CD4-positive, alpha-beta memory T cell (primary cell): ENCODE data around the gene CKLF. TPM values are rescaled to one million over a fixed set of nuclear protein-coding genes. Genes with fewer than 3 reads are reported as not detected.
A peak's percentile ranks its signal among the peaks of the same experiment; 100 is the strongest.

Experiments
- CTCF ChIA-PET: fragments of 350-600 bp; sonication (Branson Sonifier 250); formaldehyde crosslinking; loops from one replicate; lab custom pipeline; 2021; ENCODE audit warnings: inconsistent platforms; ENCODE audit not compliant: partially characterized antibody; lab: Charles Lee
- POLR2A ChIA-PET: fragments of 350-600 bp; sonication (Branson Sonifier 250); formaldehyde crosslinking; loops from one replicate; lab custom pipeline; 2021; ENCODE audit not compliant: partially characterized antibody; lab: Charles Lee
- DNase-seq, 5 donors: peaks; one replicate each; pipeline versions ENCODE4 v3.0.0 to v3.0.0-alpha.2; 2020 to 2022; ENCODE audit warnings: mixed read lengths in 1 of 5
- H3K27ac ChIP-seq: one replicate; pipeline ENCODE4 v1.7.0; 2013; ENCODE audit warnings: low read depth, low read length
- H3K27me3 ChIP-seq: 2 replicates; pipeline ENCODE4 v1.7.0; 2013; ENCODE audit warnings: mild to moderate bottlenecking, low read length, moderate library complexity; ENCODE audit not compliant: insufficient read depth
- H3K36me3 ChIP-seq: 2 replicates; pipeline ENCODE4 v1.7.0; 2013; ENCODE audit warnings: mild to moderate bottlenecking, low read length, moderate library complexity; ENCODE audit not compliant: insufficient read depth
- H3K4me1 ChIP-seq: 2 replicates; pipeline ENCODE4 v1.7.0; 2013; ENCODE audit warnings: mild to moderate bottlenecking, low read length, moderate library complexity; ENCODE audit not compliant: insufficient read depth
- H3K4me3 ChIP-seq, 2 donors: one replicate each; pipeline ENCODE4 v1.7.0; 2013; ENCODE audit warnings: low read length in 2 of 2, mild to moderate bottlenecking in 1 of 2
- H3K9me3 ChIP-seq, 2 donors: one replicate each; pipeline ENCODE4 v1.7.0; 2013; ENCODE audit warnings: low read length in 2 of 2, control low read depth in 1 of 2; ENCODE audit not compliant: control insufficient read depth in 1 of 2
- H3K27ac Mint-ChIP-seq, 7 donors: one replicate each; pipeline ENCODE4 v1.8.0; 2020 to 2021; ENCODE audit warnings: mixed read lengths in 7 of 7, mild to moderate bottlenecking in 6 of 7, inconsistent platforms in 3 of 7, moderate library complexity in 3 of 7
- H3K27me3 Mint-ChIP-seq, 2 donors: one replicate each; pipeline ENCODE4 v1.8.0; 2020 to 2021; ENCODE audit warnings: mixed read lengths in 2 of 2
- H3K36me3 Mint-ChIP-seq, 2 donors: one replicate each; pipeline ENCODE4 v1.8.0; 2020 to 2021; ENCODE audit warnings: mixed read lengths in 2 of 2, inconsistent platforms in 1 of 2, mild to moderate bottlenecking in 1 of 2
- H3K4me1 Mint-ChIP-seq, 4 donors: one replicate each; pipeline ENCODE4 v1.8.0; 2020 to 2021; ENCODE audit warnings: mixed read lengths in 4 of 4, mild to moderate bottlenecking in 1 of 4
- H3K4me3 Mint-ChIP-seq, 8 donors: one replicate each; pipeline ENCODE4 v1.8.0; 2020 to 2021; ENCODE audit warnings: mixed read lengths in 8 of 8, mild to moderate bottlenecking in 7 of 8, moderate library complexity in 6 of 8, inconsistent platforms in 3 of 8
- H3K9me3 Mint-ChIP-seq, 8 donors: one replicate each; pipeline ENCODE4 v1.8.0; 2020 to 2021; ENCODE audit warnings: mixed read lengths in 8 of 8, mild to moderate bottlenecking in 5 of 8, inconsistent platforms in 3 of 8, moderate library complexity in 1 of 8
- intact Hi-C: fragments of 100-400 bp; cut with micrococcal nuclease; formaldehyde crosslinking; loops from one replicate; pipeline ENCODE4 v1.15.1; 2023
- polyA plus RNA-seq, 2 donors: library from polyadenylated mRNA; unstranded; fragments of 300-500 nt; fragmentation: Illumina TruSeq; gene quantifications; one replicate each; pipeline ENCODE4 v1.2.3, GENCODE V29; 2021
- total RNA-seq, 2 experiments: library from RNA; stranded (reverse); gene quantifications; one replicate each; pipeline ENCODE4 v1.2.3, GENCODE V29; 2021

Gene CKLF
- total and polyA plus RNA-seq, 4 experiments from 2014 or later, result 71.0 to 173 (median 115) TPM

- H3K4me3 Mint-ChIP-seq, result peak overlapping the region in 4 of 8 donors; percentile 27 to 67 (median 48)
- peaks cover 95% of the 10 kb centered on the region for H3K4me1 ChIP-seq
These were observed 7.7 kb downstream of the CKLF start for GRCh38 chr16:66560107-66560506.

GRCh38 chr16:66561381-66562080 is 9.2 kb downstream of the CKLF start:
- Mint-ChIP-seq H3K27me3 (no peaks in the 10 kb centered on the region), H3K4me1 (peaks cover 56 to 79% (median 66%) of the 10 kb centered on the region in 4 donors), H3K36me3 (peaks cover 20 to 62% of the 10 kb centered on the region in 2 donors), H3K4me3 (peak overlapping the region in 7 of 8 donors; percentile 49 to 86 (median 63)), H3K9me3 (no peaks in the 10 kb centered on the region), H3K27ac (peak overlapping the region; percentile 53 to 92 (median 76))
- Histone ChIP-seq H3K36me3 (peaks cover 37% of the 10 kb centered on the region), H3K27me3 (no peaks in the 10 kb centered on the region), H3K4me1 (peaks cover 81% of the 10 kb centered on the region), H3K4me3 (no peak overlapping the region), H3K27ac (peak overlapping the region; percentile 28), H3K9me3 (no peaks in the 10 kb centered on the region)
- ChIA-PET POLR2A (interaction anchor here (1.2 to 4.4 kb wide), 7 partner anchors 9 to 50 kb away, joined by 5 to 76 read pairs (median 12); partner anchors contain the start of genes CKLF, CMTM3 and TK2), CTCF (interaction anchor here (0.7 to 5.0 kb wide), 21 partner anchors 9 to 306 kb away, joined by 3 to 58 read pairs (median 13); partner anchors contain the start of genes CKLF and TK2)
- intact Hi-C loops, result loop anchor here (1.0 to 2.0 kb wide), 4 partner anchors 27 to 179 kb away; partner anchors contain the start of gene CMTM3
- DNase-seq, result no peak

More at GRCh38 chr16:66560107-66560506, 7.7 kb downstream of the CKLF start:
- H3K27ac ChIP-seq, result no peak overlapping the region
- peaks cover 14 to 61% of the 10 kb centered on the region in 2 donors for H3K36me3 Mint-ChIP-seq
- H3K27me3 Mint-ChIP-seq, result no peaks in the 10 kb centered on the region
- no peak overlapping the region for H3K4me3 ChIP-seq
- no peaks in the 10 kb centered on the region for H3K27me3 ChIP-seq
- peaks cover 70 to 89% (median 80%) of the 10 kb centered on the region in 4 donors for H3K4me1 Mint-ChIP-seq
- peak overlapping the region; percentile 63 to 92 (median 85) for H3K27ac Mint-ChIP-seq
- CTCF ChIA-PET, result interaction anchor here (0.7 to 2.5 kb wide), 6 partner anchors 29 to 144 kb away, joined by 3 to 11 read pairs (median 4); no protein-coding TSS in a partner anchor
- intact Hi-C loops, result loop anchor here (1.0 kb wide), 1 partner anchor 8 kb away; the partner anchor contains the start of gene CKLF
- DNase-seq, result no peak
- H3K9me3 ChIP-seq, result no peaks in the 10 kb centered on the region
- POLR2A ChIA-PET, result interaction anchor here (1.0 to 1.2 kb wide), 3 partner anchors 8 to 38 kb away, joined by 3 to 4 read pairs (median 3); partner anchors contain the start of gene CKLF
- peaks cover 29% of the 10 kb centered on the region for H3K36me3 ChIP-seq
- no peaks in the 10 kb centered on the region for H3K9me3 Mint-ChIP-seq

- Histone ChIP-seq H3K4me1 (peaks cover 73% of the 10 kb centered on the region), H3K27me3 (no peaks in the 10 kb centered on the region), H3K36me3 (peaks cover 41% of the 10 kb centered on the region), H3K27ac (no peak overlapping the region), H3K9me3 (no peaks in the 10 kb centered on the region), H3K4me3 (no peak overlapping the region)
- ChIA-PET POLR2A (interaction anchor here (1.2 to 4.4 kb wide), 11 partner anchors 9 to 154 kb away, joined by 3 to 76 read pairs (median 7); partner anchors contain the start of genes CKLF, CMTM2, CMTM3 and TK2), CTCF (interaction anchor here (1.0 to 5.0 kb wide), 28 partner anchors 10 to 305 kb away, joined by 3 to 58 read pairs (median 8); partner anchors contain the start of genes CKLF, CMTM2 and TK2)
- peak overlapping the region in 6 of 8 donors; percentile 15 to 86 (median 64) for H3K4me3 Mint-ChIP-seq
- no peaks in the 10 kb centered on the region for H3K27me3 Mint-ChIP-seq
- intact Hi-C loops, result loop anchor here (1.0 to 2.0 kb wide), 4 partner anchors 26 to 178 kb away; partner anchors contain the start of gene CMTM3
- peak in 3 of 5 donors; percentile 28 to 42 (median 31) for DNase-seq
- H3K4me1 Mint-ChIP-seq, result peaks cover 53 to 74% (median 63%) of the 10 kb centered on the region in 4 donors
- H3K9me3 Mint-ChIP-seq, result no peaks in the 10 kb centered on the region
- H3K36me3 Mint-ChIP-seq, result peaks cover 28 to 64% of the 10 kb centered on the region in 2 donors
- H3K27ac Mint-ChIP-seq, result peak overlapping the region; percentile 58 to 80 (median 73)
These were observed 10.0 kb downstream of the CKLF start for GRCh38 chr16:66562409-66562808.

GRCh38 chr16:66562986-66563385 is 10.6 kb downstream of the CKLF start:
- H3K4me1 ChIP-seq, result peaks cover 67% of the 10 kb centered on the region
- POLR2A ChIA-PET, result interaction anchor here (1.2 to 4.4 kb wide), 10 partner anchors 8 to 155 kb away, joined by 3 to 76 read pairs (median 8); partner anchors contain the start of genes CKLF, CMTM2, CMTM3 and TK2
- no peaks in the 10 kb centered on the region for H3K9me3 Mint-ChIP-seq
- no peaks in the 10 kb centered on the region for H3K9me3 ChIP-seq
- CTCF ChIA-PET, result interaction anchor here (0.6 to 5.0 kb wide), 31 partner anchors 9 to 787 kb away, joined by 3 to 58 read pairs (median 6); partner anchors contain the start of genes CKLF, CMTM2 and TK2
- no peaks in the 10 kb centered on the region for H3K27me3 ChIP-seq
- intact Hi-C loops, result loop anchor here (1.0 to 2.0 kb wide), 4 partner anchors 26 to 177 kb away; partner anchors contain the start of gene CMTM3
- no peaks in the 10 kb centered on the region for H3K27me3 Mint-ChIP-seq
- peak overlapping the region; percentile 20 for H3K27ac ChIP-seq
- H3K4me3 ChIP-seq, result no peak overlapping the region
- DNase-seq, result no peak
- H3K36me3 ChIP-seq, result peaks cover 40% of the 10 kb centered on the region
- H3K36me3 Mint-ChIP-seq, result peaks cover 31 to 65% of the 10 kb centered on the region in 2 donors
- H3K4me3 Mint-ChIP-seq, result peak overlapping the region in 7 of 8 donors; percentile 7 to 66 (median 47)
- H3K27ac Mint-ChIP-seq, result peak overlapping the region in 6 of 7 donors; percentile 38 to 80 (median 70)
- peaks cover 50 to 70% (median 58%) of the 10 kb centered on the region in 4 donors for H3K4me1 Mint-ChIP-seq

- POLR2A ChIA-PET, result interaction anchor here (1.2 to 4.4 kb wide), 9 partner anchors 12 to 155 kb away, joined by 3 to 76 read pairs (median 9); partner anchors contain the start of genes CKLF, CMTM2, CMTM3 and TK2
- Histone ChIP-seq H3K9me3 (no peaks in the 10 kb centered on the region), H3K27ac (peak overlapping the region; percentile 20), H3K4me1 (peaks cover 59% of the 10 kb centered on the region), H3K36me3 (peaks cover 32% of the 10 kb centered on the region), H3K27me3 (no peaks in the 10 kb centered on the region), H3K4me3 (no peak overlapping the region)
- no peak overlapping the region for H3K4me3 Mint-ChIP-seq
- intact Hi-C loops, result loop anchor here (2.0 kb wide), 3 partner anchors 25 to 87 kb away; partner anchors contain the start of gene CMTM3
- no peaks in the 10 kb centered on the region for H3K27me3 Mint-ChIP-seq
- no peaks in the 10 kb centered on the region for H3K9me3 Mint-ChIP-seq
- H3K4me1 Mint-ChIP-seq, result peaks cover 43 to 62% (median 51%) of the 10 kb centered on the region in 4 donors
- peaks cover 32 to 59% of the 10 kb centered on the region in 2 donors for H3K36me3 Mint-ChIP-seq
- CTCF ChIA-PET, result interaction anchor here (0.6 to 5.0 kb wide), 34 partner anchors 8 to 787 kb away, joined by 3 to 58 read pairs (median 6); partner anchors contain the start of genes CKLF, CMTM2, DYNC1LI2 and TK2
- H3K27ac Mint-ChIP-seq, result peak overlapping the region; percentile 0 to 88 (median 63)
- no peak for DNase-seq
These were observed 11.4 kb downstream of the CKLF start for GRCh38 chr16:66563574-66564334.
